Fibroblast of skin of abdomen (primary cell): Measurements from ENCODE around the gene SNTG2.
"Not testable (repeated sequence)": the region's sequence is repeated elsewhere in the genome, so short reads cannot be mapped to it uniquely, and the experiment has no call there.

Experiments used
- DNase-seq: peaks from one replicate; pipeline ENCODE4 v3.0.0-alpha.2; 2013

The SNTG2 gene

DNA sequence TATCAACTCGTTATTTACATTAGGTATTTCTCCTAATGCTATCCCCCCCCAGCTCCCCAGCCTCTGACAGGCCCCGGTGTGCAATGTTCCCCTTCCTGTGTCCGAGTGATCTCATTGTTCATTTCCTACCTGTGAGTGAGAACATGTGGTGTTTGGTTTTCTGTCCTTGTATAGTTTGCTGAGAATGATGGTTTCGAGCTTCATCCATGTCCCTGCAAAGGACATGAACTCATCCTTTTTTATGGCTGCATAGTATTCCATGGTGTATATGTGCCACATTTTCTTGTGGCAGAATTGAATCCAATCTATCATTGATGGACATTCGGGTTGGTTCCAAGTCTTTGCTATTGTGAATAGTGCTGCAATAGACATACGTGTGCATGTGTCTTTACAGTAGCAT is 439.5 kb downstream of the SNTG2 start:
- not testable (repeated sequence) for DNase-seq

DNA sequence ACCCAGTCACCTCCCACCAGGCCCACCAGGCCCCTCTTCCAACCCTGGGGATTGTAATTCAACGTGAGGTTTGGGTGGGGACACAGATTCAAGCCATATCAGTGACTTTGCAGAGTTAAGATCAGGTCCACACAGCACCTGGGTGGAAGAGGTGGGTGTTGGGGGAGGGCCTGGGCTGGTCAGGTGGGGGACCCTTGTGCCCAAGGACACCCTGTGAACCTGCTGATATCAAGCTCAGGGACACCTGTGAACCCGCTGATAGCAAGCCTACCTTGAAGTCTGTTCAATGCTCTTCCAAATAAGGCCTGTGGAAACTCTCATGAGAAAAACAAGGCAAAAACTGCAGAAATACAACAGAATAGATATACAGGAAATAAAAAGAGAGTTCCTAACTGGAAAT is 442.7 kb downstream of the SNTG2 start:
- DNase-seq, result no peak

DNA sequence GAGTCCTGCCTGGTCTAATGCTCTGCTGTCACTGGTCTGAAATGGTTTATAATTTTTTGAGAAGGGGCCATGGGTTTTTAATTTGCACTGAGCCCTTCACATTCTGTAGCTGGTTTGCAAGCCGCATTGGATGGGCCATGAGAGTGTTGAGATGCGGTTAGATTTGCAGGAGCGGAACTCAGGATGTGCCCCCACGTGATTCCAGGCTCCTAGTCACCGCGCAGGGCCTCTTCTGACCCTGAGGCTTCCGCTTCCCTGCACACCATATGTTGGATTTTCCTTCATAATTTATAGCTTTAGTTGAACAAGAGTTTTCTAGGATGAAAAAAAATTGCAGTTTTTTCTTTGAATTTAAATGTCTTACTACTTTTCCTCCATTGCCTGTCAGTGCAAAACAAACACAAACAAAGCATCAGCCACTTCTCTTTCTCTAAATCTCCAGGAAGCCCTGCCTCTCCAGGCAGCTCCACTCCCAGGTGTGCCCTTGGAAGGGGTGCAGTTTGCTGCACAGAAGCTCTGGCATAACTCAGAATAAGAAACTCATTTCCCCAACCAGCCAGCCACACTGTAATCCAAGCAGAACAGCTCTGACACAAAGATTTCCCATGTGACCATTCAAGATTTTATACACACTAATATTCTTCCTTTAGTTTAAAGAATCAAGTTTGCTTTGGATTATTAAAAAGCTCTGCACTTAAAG is 444.2 kb downstream of the SNTG2 start:
- no peak for DNase-seq

DNA sequence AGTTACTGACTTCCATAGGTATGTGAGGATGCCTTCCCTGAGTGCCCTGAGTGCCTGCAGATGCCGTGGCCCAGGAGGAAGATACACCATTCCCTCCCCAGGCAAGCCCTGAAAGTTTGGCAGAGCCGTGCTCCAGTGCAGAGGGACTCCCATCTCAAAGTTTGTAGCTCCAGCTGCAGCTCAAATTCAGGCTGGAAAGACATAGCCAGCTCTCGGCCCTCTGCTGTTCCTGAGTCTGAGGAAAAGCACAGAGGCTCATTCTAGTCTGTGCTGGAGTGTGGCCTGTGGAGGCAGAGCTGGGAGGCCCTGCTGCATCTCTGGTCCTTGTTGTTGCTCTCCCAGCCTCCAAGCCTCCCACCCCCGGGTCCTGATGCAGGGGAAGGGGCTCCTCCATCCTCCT is 446.7 kb downstream of the SNTG2 start:
- no peak for DNase-seq

DNA sequence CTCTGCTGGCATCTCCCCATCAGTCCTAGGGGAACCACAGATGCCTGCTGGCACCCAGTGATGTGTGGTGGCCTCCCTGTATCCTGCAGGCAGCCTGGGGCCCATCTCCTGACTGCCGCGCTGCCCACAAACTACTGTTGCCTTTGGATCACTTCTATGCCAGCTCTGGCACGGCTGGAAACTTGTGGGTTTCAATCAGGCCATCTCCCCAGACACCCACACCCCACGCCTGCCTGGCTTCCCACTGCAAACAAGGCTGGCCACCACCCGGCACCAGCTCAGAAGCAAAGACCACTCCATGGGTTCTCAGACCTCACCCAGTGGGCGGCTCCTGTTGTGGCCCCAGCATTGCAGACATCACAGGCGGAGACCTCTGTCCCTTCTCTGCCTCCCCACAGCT is 447.5 kb downstream of the SNTG2 start:
- DNase-seq, result no peak

DNA sequence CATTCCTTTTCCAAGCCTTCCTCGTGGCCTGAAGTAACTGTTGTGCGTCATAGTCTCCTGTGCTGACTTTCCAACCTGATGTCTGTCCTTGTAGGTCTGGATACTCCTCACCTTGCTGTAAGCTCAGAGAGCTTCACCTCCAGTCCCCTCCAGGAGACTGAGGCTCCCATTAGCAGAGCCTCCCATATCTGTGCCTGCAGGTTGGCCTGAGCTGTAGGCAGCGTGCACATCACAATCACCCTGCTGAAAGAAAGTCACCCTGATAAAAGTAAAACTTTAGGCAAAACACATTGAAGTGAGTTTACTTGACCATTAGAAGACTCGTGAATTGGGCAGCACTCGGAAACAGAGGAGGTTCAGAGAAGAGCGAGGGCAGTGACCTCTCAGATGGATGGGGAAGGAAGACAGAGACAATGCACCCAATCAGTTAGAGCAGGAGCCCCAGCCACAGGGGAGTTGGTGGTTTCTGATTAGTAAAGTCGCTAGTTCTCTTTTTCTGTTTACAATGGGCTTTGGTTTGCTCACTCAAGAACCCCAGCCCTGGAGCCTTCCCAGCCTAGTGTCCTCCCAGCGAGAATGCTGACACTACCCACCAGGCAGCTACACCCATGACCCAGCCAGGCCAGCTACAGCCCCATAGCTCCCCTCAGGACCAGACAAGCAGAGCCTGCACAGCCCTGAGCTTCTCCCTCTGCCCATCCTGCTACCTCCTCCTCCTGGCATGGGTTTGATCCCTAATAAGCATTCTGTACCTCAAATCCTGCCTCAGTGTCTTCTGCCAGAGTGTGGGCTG is 450.5 kb downstream of the SNTG2 start:
- DNase-seq, result no peak

DNA sequence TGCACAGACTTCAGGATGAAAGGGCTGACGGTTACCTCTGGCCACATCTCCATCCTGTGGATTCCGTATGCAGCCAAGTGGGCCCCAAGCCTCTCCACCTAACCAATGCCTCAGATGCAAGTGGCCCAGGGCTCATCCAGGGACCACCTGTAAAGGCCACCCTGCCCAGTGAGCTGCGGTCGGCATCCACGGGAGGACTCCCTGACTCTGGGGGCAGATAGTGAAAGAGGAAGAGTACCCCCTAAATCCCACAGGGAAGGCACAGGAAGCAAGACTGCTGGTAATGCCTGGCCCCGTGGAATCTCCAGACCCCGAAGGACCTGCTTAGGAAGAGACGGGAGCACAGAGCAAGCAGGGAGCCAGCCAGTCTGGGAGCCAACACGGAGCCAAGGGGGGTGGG is 451.4 kb downstream of the SNTG2 start:
- no peak for DNase-seq

DNA sequence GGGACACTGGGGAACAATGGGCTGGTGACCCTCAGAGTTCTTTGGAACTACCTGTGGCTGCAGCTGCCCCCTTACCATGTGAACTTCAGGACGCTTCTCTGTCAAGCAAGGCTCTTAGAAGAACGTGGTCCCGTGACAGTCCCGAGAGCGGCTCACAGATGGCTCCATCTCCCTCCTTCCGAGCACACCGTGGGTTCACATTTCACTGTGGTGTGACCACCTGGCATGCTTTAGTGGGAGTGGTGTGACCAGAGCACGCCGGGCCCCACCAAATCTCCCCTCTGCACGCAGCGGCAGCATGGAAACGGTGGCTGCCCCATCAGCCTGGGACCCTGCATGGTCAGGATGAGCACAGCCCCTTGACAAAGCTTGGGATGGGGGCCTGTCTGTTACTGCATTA is 452.9 kb downstream of the SNTG2 start:
- DNase-seq, result no peak

DNA sequence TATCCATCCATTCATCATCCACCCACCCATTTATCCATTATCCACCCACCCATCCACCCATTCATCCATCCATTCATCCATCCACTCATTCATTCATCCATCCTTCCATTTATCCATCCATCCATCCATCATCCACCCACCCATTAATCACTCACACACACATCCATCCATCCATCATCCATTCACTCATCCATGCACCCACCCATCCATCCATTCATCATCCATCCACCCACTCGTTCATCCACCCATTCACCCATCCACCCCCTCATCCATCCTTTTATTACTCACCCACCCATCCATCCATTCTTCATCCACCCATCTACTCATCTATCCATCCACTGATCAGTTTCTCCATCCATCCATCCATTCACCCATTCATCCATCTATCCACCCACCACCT is 454.5 kb downstream of the SNTG2 start:
- DNase-seq, result no peak

DNA sequence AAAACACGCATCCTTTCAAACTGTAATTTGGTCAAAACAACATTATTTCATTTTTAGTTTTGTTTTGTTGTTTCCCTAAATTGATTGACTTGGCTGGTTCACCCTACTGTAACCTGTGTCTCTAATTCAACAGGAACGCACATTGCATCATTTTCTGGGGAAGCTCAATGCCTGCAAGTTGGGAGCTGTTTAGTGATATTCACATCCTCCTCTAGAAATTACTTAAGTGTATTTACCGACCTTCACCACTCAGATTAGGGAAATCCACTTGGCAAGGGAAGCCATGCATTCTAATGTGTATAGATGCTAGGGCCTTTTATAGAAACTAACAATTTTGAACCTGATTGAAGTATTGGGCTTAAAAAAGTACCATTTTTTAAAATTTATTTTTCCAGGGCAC is 455.3 kb downstream of the SNTG2 start:
- DNase-seq, result no peak

DNA sequence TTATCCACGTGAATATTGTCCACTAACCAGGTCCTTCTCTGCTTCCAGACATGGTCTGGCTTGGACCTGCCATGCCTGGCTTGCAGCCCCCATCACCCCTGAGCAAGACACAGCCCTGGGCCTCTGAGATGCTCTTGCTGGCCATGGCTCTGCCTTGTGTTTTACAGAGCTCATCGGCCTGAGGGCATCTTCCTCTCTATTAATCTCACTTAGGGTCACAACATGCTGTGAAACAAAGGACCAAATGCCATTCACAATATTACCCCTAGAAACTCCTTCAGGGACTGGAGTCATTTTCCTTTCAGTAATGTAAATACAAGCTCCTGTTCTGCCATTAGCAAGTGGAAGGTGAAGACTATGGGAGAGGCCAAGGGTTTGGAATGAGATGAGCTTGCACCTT is 455.8 kb downstream of the SNTG2 start:
- no peak for DNase-seq

DNA sequence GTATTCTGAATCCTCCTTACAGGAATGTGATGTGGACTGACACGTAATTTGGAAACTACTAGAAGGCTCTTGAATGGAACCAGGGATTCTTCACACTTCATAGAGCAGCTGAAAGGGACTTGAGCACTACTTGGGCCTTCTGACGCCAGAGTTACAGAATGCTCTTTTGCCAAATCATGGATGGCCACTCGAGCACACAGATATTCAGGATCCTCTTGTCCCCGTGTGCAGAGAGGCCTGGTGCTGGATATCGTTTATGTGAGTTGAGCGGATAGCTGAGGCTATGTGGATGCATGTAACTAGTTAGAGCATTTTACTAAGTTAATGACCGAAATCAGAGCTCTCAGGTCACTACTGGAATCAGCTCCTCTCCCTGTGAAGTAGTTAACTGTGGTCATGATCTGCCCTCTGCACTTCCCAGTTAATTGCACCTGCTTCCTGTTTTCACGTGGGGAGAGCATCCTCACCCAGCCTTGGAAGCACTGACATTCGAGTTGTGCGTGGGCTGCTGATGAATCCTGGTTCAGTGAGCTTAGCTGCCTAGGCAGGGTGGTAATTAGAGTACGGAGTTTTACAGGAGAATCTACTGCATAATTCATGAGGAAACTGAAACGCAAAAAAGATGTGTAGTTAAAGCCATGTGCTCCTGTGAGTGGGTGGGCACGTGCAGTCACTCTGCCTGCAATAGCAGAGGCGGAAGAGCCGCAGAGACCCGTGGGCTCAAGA is 457.5 kb downstream of the SNTG2 start:
- DNase-seq, result no peak

DNA sequence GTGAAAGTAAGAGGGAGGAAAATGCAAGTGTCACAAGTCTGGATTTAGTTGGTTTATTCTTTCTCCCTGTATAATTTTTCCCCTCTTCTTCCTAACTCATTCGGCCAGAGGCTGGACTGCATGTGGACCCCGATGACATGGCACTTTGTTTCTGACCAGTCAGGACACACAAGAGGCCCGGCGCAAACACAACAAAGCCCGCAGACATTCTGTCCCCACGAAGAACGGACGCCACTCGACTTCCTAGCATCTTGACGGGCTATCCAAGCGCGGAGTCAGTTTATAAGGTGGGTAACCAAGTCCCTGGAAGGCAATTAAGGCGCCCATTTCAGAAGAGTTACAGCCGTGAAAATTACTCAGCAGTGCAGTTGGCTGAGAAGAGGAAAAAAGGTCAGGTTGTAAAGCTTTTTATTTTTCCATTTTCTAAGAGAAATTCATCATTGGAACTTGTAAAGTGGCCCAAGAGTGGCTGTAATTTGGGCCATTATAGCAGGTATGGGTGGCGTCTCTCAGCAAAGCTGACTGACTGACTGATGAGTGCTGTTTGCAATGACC is 462.6 kb downstream of the SNTG2 start, which contains the start of gene TPO:
Gene TPO (plus strand): TSS at position 308 of the 555 bp plus-strand sequence. CDS start 946 bp downstream, outside the sequence.
- no peak for DNase-seq

DNA sequence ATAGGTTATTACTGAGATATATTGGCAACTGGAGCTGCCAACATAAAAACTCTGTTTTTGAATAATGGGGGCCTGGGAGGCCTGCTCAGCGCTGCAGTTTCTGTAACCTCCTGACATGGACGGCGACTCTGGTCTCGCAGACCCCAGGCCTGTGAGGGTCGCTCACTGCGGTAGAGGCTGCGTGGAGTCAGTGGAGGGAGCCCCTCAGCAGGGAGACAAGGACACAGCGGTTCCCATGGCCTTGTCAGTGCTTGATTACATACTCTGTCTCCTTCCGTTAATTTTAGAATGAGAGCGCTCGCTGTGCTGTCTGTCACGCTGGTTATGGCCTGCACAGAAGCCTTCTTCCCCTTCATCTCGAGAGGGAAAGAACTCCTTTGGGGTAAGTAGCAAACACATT is 463.5 kb downstream of the SNTG2 start:
- no peak for DNase-seq

DNA sequence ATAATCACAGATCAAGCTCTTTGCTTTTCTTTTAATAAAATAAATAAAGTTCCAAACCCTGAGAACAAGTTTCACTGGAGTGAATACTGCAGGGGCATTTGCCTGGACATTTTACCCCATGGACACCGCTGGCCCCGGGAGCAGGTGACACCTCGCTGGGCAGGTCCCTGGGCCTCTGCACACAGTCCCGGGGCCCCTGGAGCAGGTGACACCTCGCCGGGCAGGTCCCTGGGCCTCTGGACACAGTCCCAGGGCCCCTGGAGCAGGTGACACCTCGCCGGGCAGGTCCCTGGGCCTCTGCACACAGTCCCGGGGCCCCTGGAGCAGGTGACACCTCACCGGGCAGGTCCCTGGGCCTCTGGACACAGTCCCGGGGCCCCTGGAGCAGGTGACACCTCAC is 464.3 kb downstream of the SNTG2 start:
- DNase-seq, result not testable (repeated sequence)

DNA sequence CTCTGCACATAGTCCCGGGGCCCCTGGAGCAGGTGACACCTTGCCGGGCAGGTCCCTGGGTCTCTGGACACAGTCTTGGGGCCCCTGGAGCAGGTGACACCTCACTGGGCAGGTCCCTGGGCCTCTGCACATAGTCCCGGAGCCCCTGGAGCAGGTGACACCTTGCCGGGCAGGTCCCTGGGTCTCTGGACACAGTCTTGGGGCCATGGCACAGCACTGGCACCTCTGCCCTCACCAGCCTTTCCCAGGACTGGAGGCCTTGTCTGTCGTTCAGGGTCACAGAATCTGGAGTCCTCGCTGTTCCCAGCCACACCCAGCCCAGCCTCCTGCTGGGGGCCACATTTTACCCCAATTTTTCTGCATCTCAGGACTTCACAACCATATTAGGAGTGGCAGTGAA is 464.9 kb downstream of the SNTG2 start:
- DNase-seq, result no peak
